DMS153 treated with DMSO at 0.1 percent for 48 hours (cell line): ENCODE results near the gene MDH1B.

ENCODE experiments used
- DNase-seq: peaks from one replicate; lab custom pipeline; 2025; ENCODE audit not compliant: unreplicated experiment; lab: John Stamatoyannopoulos, UW

MDH1B gene

GRCh38 chr2:206698811-206699210, 66.3 kb downstream of the MDH1B start:
- DNase-seq: no peak

- DNase-seq: no peak
Measured at GRCh38 chr2:206696910-206697309, 68.2 kb downstream of the MDH1B start.

GRCh38 chr2:206693399-206694137, 71.6 kb downstream of the MDH1B start:
- DNase-seq: peak; percentile 45

GRCh38 chr2:206692971-206693370, 72.2 kb downstream of the MDH1B start:
- DNase-seq: no peak

- no peak for DNase-seq
Measured at GRCh38 chr2:206688990-206689389, 76.1 kb downstream of the MDH1B start.

- no peak for DNase-seq
Measured at GRCh38 chr2:206688453-206688852, 76.7 kb downstream of the MDH1B start.
